Natural killer cell treated with Interleukin-12 subunit alpha and Interleukin-12 subunit beta and Interleukin-15 and Interleukin-18, amount 100 ng/mL, for 72 hours (primary cell): ENCODE data around the gene ORC5. TPM values are rescaled to one million over a fixed set of nuclear protein-coding genes. Genes with fewer than 3 reads are reported as not detected.

Experiments used
- ATAC-seq, 2 donors: fragments of 150-1000 bp; cut with Tn5 transposase in 1 of 2; sonication (Bioruptor Pico), chemical (Tn5 transposase) in 1 of 2; 2 replicates each; pipeline ENCODE4 v1.10.0; 2021
- DNase-seq: peaks from one replicate; pipeline ENCODE4 v3.0.0; 2022; ENCODE audit warnings: low spot score
- H3K27ac Mint-ChIP-seq, 2 donors: 1 replicate in 1 of 2; 2 replicates in 1 of 2; pipeline ENCODE4 v1.8.0; 2022; ENCODE audit warnings: mixed read lengths in 2 of 2, mild to moderate bottlenecking in 1 of 2, moderate library complexity in 1 of 2
- H3K27me3 Mint-ChIP-seq, 2 donors: 1 replicate in 1 of 2; 2 replicates in 1 of 2; pipeline ENCODE4 v1.8.0; 2022; ENCODE audit warnings: mixed read lengths in 2 of 2
- H3K36me3 Mint-ChIP-seq: one replicate; pipeline ENCODE4 v1.8.0; 2022; ENCODE audit warnings: mixed read lengths
- H3K4me1 Mint-ChIP-seq, 2 donors: 1 replicate in 1 of 2; 2 replicates in 1 of 2; pipeline ENCODE4 v1.8.0; 2022; ENCODE audit warnings: low read depth in 2 of 2, mixed read lengths in 2 of 2, mild to moderate bottlenecking in 1 of 2
- H3K4me3 Mint-ChIP-seq: one replicate; pipeline ENCODE4 v1.8.0; 2022; ENCODE audit warnings: mixed read lengths
- H3K9me3 Mint-ChIP-seq: 2 replicates; pipeline ENCODE4 v1.8.0; 2022; ENCODE audit warnings: mixed read lengths
- total RNA-seq, 2 donors: library from RNA; stranded (reverse); gene quantifications; one replicate each; pipeline ENCODE4 v1.2.3, GENCODE V29; 2022

The ORC5 gene
- total RNA-seq, 2 donors from 2014 or later = 24.7 to 35.7 TPM

DNA sequence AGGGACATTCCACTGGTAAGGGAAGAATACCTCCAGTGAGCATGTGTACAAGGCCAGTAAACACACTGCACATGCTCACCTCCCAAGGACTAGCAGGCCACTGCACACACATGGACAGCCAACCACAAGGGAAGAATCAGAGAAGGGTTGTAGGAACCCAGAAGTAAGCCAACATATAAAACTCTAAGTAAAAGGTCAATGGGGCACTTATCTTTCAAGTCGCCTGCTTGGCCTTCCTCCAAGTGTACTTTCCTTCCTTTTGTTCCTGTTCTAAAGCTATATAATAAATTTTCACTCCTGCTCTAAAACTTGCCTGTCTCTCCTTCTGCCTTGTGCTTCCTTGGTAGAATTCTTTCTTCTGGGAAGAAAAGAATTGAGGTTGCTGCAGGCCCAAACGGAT, 33.0 kb downstream of the ORC5 start:
- H3K27me3 Mint-ChIP-seq = no peaks in the 10 kb centered on the region
- H3K36me3 Mint-ChIP-seq = peaks cover 20% of the 10 kb centered on the region
- no peak overlapping the region for H3K4me3 Mint-ChIP-seq
- H3K9me3 Mint-ChIP-seq = no peaks in the 10 kb centered on the region
- no peak for DNase-seq
- no peak overlapping the region for H3K27ac Mint-ChIP-seq
- H3K4me1 Mint-ChIP-seq = peaks cover 1 to 2% of the 10 kb centered on the region in 2 donors
- ATAC-seq = no peak

DNA sequence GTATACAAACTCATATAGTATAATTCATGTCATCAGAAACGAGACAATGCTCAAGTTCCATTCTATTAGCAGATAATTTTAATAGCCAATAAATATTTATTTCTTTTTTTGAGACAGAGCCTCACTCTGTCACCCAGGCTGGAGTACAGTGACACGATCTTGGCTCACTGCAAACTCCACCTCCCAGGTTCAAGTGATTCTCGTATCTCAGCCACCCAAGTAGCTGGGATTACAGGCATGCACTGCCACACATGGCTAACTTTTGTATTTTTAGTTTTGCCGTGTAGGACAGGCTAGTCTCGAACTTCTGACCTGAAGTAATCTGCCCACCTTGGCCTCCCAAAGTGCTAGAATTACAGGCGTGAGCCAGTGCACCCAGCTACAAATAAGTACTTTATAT, 45.7 kb downstream of the ORC5 start:
- Mint-ChIP-seq H3K4me3 (no peak overlapping the region), H3K27ac (no peak overlapping the region), H3K27me3 (no peaks in the 10 kb centered on the region), H3K36me3 (peaks cover 4% of the 10 kb centered on the region), H3K9me3 (no peaks in the 10 kb centered on the region), H3K4me1 (no peaks in the 10 kb centered on the region)
- ATAC-seq (no peak), DNase-seq (no peak)

DNA sequence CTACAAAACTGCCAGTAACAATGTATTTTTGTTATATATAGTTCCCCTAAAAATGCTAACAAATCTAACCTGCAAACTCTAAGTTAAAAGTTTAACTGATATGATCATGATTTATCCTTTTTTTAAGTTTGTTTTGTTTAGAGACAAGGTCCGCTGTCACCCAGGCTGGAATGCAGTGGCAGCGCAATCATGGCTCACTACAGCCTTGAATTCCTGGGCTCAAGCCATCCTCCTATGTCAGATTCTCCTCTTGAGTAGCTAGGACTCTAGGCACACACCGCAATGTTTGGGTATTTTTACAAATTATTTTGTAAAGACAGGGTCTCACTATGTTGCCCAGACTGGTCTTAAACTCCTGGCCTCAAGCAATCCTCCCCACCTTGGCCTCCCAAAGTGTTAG, 46.6 kb downstream of the ORC5 start:
- DNase-seq = no peak
- Mint-ChIP-seq H3K4me1 (no peaks in the 10 kb centered on the region), H3K36me3 (no peaks in the 10 kb centered on the region), H3K27me3 (no peaks in the 10 kb centered on the region), H3K4me3 (no peak overlapping the region), H3K9me3 (no peaks in the 10 kb centered on the region), H3K27ac (no peak overlapping the region)
- ATAC-seq = no peak

DNA sequence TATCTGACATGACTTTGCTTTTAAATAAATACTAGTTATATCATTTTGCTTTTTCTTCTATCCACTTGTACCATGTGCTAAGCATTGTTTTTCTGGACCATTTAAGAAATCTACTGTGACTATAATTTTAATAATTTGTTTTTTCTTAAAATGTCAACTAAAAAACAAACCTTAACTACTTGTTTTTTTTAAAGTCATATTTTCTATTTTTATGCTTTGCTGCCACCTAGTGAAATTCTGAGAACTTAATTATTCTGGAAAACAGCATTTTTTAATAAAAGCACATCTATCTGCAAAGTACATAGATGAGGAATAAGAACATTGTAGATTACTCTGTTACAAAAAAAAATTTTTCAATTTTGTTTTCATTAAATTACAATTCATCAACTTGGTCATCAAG, 47.4 kb downstream of the ORC5 start:
- no peak for DNase-seq
- Mint-ChIP-seq H3K27ac (no peak overlapping the region), H3K36me3 (no peaks in the 10 kb centered on the region), H3K4me1 (no peaks in the 10 kb centered on the region), H3K4me3 (no peak overlapping the region), H3K27me3 (no peaks in the 10 kb centered on the region), H3K9me3 (no peaks in the 10 kb centered on the region)
- no peak for ATAC-seq

DNA sequence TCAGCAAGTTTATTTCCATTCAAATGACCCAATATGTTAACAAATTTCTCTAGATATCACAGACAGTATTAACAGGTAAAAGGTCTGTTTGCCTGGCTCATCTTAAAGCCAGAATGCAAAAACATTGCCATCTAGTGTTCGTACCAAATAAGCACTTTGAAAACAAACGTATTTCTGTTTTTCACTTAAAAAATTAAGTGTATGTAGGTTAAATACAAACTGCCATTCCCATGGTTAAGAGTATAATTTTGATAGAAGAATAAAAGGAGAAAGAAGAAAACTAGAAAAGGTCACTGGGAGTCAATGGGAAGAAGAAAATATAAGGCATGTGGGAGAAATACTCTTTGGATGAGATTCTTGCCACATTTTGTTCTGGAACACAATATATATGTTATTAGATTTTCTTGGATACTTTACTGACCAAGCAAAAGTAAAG, 51.0 kb downstream of the ORC5 start:
- no peak for ATAC-seq
- DNase-seq = no peak
- no peak overlapping the region for H3K27ac Mint-ChIP-seq
- no peaks in the 10 kb centered on the region for H3K9me3 Mint-ChIP-seq
- H3K27me3 Mint-ChIP-seq = no peaks in the 10 kb centered on the region
- H3K4me3 Mint-ChIP-seq = no peak overlapping the region
- no peaks in the 10 kb centered on the region for H3K36me3 Mint-ChIP-seq
- H3K4me1 Mint-ChIP-seq = no peaks in the 10 kb centered on the region

DNA sequence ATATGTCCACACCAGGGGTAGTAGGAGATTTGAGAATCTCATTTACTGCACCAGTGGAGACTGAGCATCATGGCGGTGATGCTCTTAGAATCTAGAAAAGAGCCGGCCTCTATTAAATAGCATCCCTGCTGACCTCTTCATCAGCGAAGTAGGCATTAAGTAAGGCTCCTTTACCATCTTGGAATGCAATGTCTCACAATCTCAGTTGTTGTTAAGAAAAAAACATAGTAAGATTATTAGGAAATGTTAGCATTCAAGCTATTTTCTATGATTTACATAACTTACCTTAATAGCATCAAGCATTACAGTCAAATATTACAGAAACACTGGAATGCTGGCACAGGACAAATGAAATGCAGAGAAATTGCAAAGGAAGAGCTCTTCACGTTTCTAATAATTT, 54.5 kb downstream of the ORC5 start:
- Mint-ChIP-seq H3K9me3 (no peaks in the 10 kb centered on the region), H3K4me1 (no peaks in the 10 kb centered on the region), H3K27ac (no peak overlapping the region), H3K36me3 (no peaks in the 10 kb centered on the region), H3K4me3 (no peak overlapping the region), H3K27me3 (no peaks in the 10 kb centered on the region)
- ATAC-seq (no peak), DNase-seq (no peak)

DNA sequence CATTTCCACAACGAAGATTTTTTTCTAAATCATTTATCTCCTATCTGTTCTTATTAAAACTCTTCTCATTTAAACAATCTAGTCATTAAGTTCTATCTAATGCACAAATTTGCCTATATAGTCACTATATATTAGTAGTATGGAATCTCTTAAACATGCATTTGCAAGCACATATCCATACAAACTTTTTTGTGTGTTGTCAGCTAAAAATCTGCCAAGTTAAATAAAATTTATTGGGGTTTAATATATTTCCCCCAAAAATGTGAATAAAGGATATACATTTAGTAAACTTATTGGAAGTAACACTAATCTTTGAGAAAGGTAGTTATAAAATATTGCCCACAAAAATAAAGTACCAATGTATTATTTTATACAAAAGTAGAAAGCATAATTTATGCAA, 55.3 kb downstream of the ORC5 start:
- no peaks in the 10 kb centered on the region for H3K9me3 Mint-ChIP-seq
- no peak overlapping the region for H3K27ac Mint-ChIP-seq
- no peaks in the 10 kb centered on the region for H3K27me3 Mint-ChIP-seq
- H3K4me3 Mint-ChIP-seq = no peak overlapping the region
- no peaks in the 10 kb centered on the region for H3K36me3 Mint-ChIP-seq
- DNase-seq = no peak
- H3K4me1 Mint-ChIP-seq = no peaks in the 10 kb centered on the region
- ATAC-seq = no peak

DNA sequence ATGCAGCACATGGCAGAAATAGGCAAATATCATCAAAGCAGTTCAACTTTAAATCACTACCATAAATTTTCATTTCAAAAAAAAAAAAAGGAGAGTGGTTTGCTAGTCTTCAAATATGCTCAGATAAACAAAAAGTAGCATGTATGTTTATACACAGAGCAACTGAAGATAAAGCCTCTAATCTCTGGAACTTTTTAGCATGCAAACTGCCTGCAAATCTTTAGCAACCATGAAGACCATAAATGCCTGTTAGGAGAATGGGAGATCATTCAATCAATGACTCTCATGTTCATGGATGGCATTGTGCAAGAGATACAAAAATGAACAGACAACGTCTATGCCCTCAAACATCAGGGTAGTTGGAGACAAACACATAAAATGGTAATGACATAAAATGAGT, 57.3 kb downstream of the ORC5 start:
- H3K27ac Mint-ChIP-seq = no peak overlapping the region
- peaks cover 3 to 7% of the 10 kb centered on the region in 2 donors for H3K4me1 Mint-ChIP-seq
- no peak overlapping the region for H3K4me3 Mint-ChIP-seq
- no peaks in the 10 kb centered on the region for H3K27me3 Mint-ChIP-seq
- ATAC-seq (no peak), DNase-seq (no peak)
- no peaks in the 10 kb centered on the region for H3K36me3 Mint-ChIP-seq
- H3K9me3 Mint-ChIP-seq = no peaks in the 10 kb centered on the region

DNA sequence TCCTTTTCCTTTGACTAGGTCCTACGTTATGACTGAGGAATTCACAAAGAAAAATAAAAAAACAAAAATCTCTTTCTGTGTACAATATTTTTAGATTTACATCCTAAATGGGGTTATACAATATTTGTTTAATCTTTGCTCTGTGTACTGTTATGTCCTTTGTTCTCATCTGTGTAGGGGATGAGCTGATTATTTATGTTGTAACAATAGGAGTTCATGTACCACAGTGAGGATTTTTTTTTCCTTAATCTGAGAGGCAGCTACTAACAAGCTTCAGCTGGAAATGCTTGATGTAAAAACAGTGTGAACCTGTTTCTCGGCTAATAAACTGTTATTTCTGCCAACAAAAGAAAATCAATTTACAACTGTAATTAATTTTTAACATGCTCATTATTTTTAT, 58.0 kb downstream of the ORC5 start:
- DNase-seq (no peak), ATAC-seq (no peak)
- no peak overlapping the region for H3K27ac Mint-ChIP-seq
- H3K4me1 Mint-ChIP-seq = peaks cover 3 to 8% of the 10 kb centered on the region in 2 donors
- no peaks in the 10 kb centered on the region for H3K27me3 Mint-ChIP-seq
- H3K4me3 Mint-ChIP-seq = no peak overlapping the region
- H3K9me3 Mint-ChIP-seq = no peaks in the 10 kb centered on the region
- no peaks in the 10 kb centered on the region for H3K36me3 Mint-ChIP-seq

DNA sequence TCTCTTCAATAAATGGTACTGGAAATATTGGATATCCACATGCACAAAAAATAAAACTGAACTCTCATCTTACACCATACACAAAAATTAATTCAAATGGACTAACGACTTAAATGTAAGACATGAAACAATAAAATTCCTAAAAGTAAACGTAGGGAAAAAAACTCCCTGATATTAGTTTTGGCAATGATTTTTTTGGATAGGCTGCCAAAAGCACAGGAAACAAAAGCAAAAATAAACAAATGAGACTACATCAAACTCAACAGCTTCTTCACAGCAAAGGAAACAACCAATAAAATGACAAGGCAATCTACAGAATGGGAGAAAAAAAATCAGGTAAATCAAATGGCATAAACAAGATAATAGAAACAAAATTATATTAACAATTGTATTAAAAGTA, 65.7 kb downstream of the ORC5 start:
- no peak overlapping the region for H3K4me3 Mint-ChIP-seq
- ATAC-seq (no peak), DNase-seq (no peak)
- no peaks in the 10 kb centered on the region for H3K27me3 Mint-ChIP-seq
- H3K36me3 Mint-ChIP-seq = peaks cover 4% of the 10 kb centered on the region
- peaks cover 3 to 11% of the 10 kb centered on the region in 2 donors for H3K4me1 Mint-ChIP-seq
- no peak overlapping the region for H3K27ac Mint-ChIP-seq
- no peaks in the 10 kb centered on the region for H3K9me3 Mint-ChIP-seq

DNA sequence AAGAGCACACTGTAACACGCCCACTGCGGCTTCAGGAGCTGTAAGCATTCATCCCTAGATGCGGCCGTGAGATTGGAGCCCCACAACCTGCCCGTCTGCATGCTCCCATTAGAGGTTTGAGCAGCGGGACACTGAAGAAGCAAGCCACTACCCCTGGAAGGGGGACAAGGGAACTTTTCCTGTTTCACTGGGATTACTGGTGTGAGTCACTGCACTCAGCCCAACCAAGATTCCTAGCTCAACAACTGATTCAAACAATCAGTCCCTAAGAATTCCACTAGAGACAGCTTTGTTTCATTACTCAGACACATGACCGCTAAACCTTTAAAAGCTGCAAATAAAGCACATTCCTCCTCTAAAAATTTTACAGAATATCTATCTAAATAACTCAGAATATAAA, 69.8 kb downstream of the ORC5 start:
- no peak overlapping the region for H3K4me3 Mint-ChIP-seq
- ATAC-seq (no peak), DNase-seq (no peak)
- H3K36me3 Mint-ChIP-seq = peaks cover 11% of the 10 kb centered on the region
- H3K27me3 Mint-ChIP-seq = no peaks in the 10 kb centered on the region
- no peaks in the 10 kb centered on the region for H3K9me3 Mint-ChIP-seq
- H3K4me1 Mint-ChIP-seq = peaks cover 3 to 5% of the 10 kb centered on the region in 2 donors
- no peak overlapping the region for H3K27ac Mint-ChIP-seq

DNA sequence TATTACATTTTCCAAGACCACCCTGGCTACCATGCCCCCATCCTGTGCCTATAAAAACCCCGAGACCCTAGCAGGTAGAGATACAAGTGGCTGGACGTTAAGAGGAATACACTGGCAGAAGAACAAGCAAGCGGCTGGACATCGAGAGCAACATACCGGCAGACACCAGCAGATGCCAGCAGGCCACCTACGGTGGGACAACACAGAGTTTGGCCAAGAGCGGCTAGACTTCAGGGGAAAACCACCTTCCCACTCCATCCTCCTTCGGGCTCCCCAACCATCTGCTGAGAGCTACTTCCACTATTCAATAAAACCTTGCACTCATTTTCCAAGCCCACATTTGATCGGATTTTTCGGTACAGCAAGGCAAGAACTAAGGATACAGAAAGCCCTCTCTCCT, 70.3 kb downstream of the ORC5 start:
- Mint-ChIP-seq H3K27ac (no peak overlapping the region), H3K4me1 (peaks cover 3 to 5% of the 10 kb centered on the region in 2 donors), H3K9me3 (no peaks in the 10 kb centered on the region), H3K36me3 (peaks cover 11% of the 10 kb centered on the region), H3K4me3 (no peak overlapping the region), H3K27me3 (no peaks in the 10 kb centered on the region)
- no peak for ATAC-seq
- DNase-seq = no peak

DNA sequence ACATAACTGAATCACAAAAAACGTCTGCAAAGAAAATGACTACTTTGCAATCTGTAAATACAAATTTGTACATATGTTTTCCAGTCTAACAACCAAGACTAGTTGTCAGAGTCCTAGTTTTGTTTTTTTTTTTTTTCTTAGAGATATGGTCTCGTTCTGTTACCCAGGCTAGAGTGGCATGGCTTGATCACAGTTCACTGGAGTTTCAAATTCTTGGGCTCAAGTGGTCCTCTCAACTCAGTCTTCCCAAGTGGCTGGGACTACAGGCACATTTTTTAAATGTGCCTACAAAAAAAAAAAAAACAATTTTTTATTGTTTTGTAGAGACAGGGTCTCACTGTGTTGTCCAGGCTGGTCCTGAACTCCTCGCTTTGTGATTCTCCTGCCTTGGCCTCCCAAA, 70.8 kb downstream of the ORC5 start:
- H3K27me3 Mint-ChIP-seq = no peaks in the 10 kb centered on the region
- H3K9me3 Mint-ChIP-seq = no peaks in the 10 kb centered on the region
- H3K4me1 Mint-ChIP-seq = peaks cover 0 to 5% of the 10 kb centered on the region in 2 donors
- H3K36me3 Mint-ChIP-seq = peaks cover 11% of the 10 kb centered on the region
- no peak overlapping the region for H3K4me3 Mint-ChIP-seq
- ATAC-seq = no peak
- no peak for DNase-seq
- no peak overlapping the region for H3K27ac Mint-ChIP-seq

DNA sequence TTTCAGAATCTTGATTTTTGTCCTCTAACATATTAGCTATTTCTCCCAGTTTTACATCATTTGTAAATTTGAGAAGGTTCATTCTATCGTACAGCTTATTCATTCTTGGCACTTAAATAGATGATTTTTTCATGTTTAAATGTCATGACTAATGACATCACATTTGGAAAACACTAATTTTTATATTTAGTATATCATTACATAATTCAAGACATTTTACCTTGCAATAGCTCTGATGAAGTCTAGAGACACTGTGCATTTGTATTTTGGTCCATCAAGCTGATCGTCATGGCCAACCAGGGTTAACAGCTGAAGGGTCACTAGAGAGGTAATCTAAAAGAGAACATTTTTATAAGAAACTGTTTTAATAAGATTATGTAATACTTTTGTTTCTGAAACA, 71.3 kb downstream of the ORC5 start:
- Mint-ChIP-seq H3K27me3 (no peaks in the 10 kb centered on the region), H3K36me3 (peaks cover 11% of the 10 kb centered on the region), H3K4me3 (no peak overlapping the region), H3K27ac (peak overlapping the region in 1 of 2 donors; percentile 63), H3K9me3 (no peaks in the 10 kb centered on the region), H3K4me1 (peaks cover 0 to 5% of the 10 kb centered on the region in 2 donors)
- no peak for ATAC-seq
- no peak for DNase-seq

DNA sequence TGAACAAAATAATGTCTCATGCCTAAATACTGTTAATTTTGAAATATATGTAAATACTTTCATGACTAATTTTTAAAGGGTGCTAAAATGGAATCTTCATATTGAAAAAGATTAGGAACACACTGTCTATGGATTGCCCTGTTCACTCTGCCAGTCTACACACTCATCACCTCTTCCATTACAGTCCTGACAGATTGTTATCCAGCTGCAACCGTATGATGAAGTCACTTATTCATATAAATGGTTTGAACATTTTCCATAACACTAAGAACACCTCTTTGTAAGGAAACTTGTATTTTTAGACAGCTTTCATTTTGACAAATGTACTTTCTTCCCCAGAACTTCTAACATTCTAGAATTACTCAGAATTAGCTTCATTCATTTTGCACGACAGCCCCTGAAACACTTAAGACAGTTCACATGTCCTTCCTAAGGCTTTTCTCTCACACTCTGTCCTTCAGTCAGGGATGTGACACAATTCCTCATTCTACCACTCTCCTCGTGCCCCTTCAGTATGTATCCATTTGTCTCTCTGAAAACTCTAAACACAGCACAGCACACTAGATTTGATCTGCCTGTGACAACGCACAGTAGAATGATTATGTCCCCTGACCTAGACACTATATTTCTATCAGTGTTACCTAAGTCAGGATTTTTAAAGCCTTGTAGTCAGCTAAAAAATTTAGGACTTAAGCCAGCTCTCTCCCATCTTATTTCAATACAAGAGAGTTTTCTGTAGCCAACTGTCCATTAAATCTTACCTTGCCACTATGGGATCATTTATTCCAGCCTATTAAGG, 71.9 kb downstream of the ORC5 start:
- Mint-ChIP-seq H3K36me3 (peaks cover 13% of the 10 kb centered on the region), H3K4me3 (no peak overlapping the region), H3K27me3 (no peaks in the 10 kb centered on the region), H3K4me1 (peaks cover 0 to 5% of the 10 kb centered on the region in 2 donors), H3K27ac (peak overlapping the region; percentile 4 to 63), H3K9me3 (no peaks in the 10 kb centered on the region)
- no peak for ATAC-seq
- no peak for DNase-seq
